K562 (cell line): ENCODE results near the gene ATG10. TPM values are rescaled to one million over a fixed set of nuclear protein-coding genes. Genes with fewer than 3 reads are reported as not detected.
A peak's percentile ranks its signal among the peaks of the same experiment; 100 is the strongest.

Experiments used
- ATAC-seq: fragments of 200-7000 bp; cut with Tn5 transposase; 3 replicates; pipeline ENCODE4 v1.9.1; 2020; ENCODE audit warnings: moderate library complexity
- BruUV-seq: library from RNA; stranded (reverse); fragments of 400-500 nt; replicated peaks from 2 replicates; lab custom pipeline; 2021; lab: Mats Ljungman, UMichigan
- CTCF ChIA-PET: fragments of 300-600 bp; formaldehyde crosslinking; extraction: SDS; loops from one replicate; lab custom pipeline; 2021; ENCODE audit warnings: low intra/inter-chr PET ratio; lab: Yijun Ruan, JAX
- POLR2A ChIA-PET: fragments of 300-600, 350-650 bp; sonication (Branson Sonifier 250); formaldehyde crosslinking; extraction: SDS; loops from one replicate; lab custom pipeline; 2021; ENCODE audit warnings: antibody characterized with exemption, inconsistent platforms; lab: Yijun Ruan, JAX
- DNase-seq, 4 experiments: peaks; one replicate each; pipeline versions ENCODE4 v3.0.0 to v3.0.0-alpha.2; 2011 to 2018; ENCODE audit warnings: low spot score in 3 of 4, mixed read lengths in 3 of 4; ENCODE audit errors: extremely low read depth in 1 of 4
- FAIRE-seq: peaks from 2 replicates; lab custom pipeline; 2011; peaks lifted over from hg19 to GRCh38; lab: Jason Lieb, UNC
- H2AFZ ChIP-seq: 2 replicates; pipeline ENCODE4 v1.6.0; 2011; ENCODE audit warnings: low read depth, low read length, control low read depth, inconsistent platforms
- H3K27ac ChIP-seq: fragments of 200-600 bp; 3 replicates; pipeline ENCODE4 v1.8.0; 2011; ENCODE audit warnings: low read depth, mild to moderate bottlenecking, control low read depth, inconsistent platforms, low read length, moderate library complexity, mixed read lengths; ENCODE audit errors: extremely low read depth
- H3K27me3 ChIP-seq, 2 experiments: fragments of 300-600 bp in 1 of 2; 2 replicates in 1 of 2; 3 replicates in 1 of 2; pipeline versions ENCODE4 v1.6.0 to v1.8.0; 2011; ENCODE audit warnings: inconsistent platforms in 2 of 2, low read length in 2 of 2, mild to moderate bottlenecking in 1 of 2, mixed read lengths in 1 of 2, moderate library complexity in 1 of 2; ENCODE audit not compliant: control insufficient read depth in 2 of 2, insufficient read depth in 2 of 2
- H3K36me3 ChIP-seq: fragments of 300-600 bp; 3 replicates; pipeline ENCODE4 v1.8.0; 2011; ENCODE audit warnings: mild to moderate bottlenecking, low read length, inconsistent platforms; ENCODE audit not compliant: control insufficient read depth, insufficient read depth
- H3K4me1 ChIP-seq, 2 experiments: fragments of 200-600 bp in 1 of 2; replicated peaks in 1 of 2; 2 replicates in 1 of 2; 3 replicates in 1 of 2; pipeline versions ENCODE4 v1.5.1 to v1.8.0; 2011; ENCODE audit warnings: inconsistent platforms in 2 of 2, low read length in 2 of 2, mild to moderate bottlenecking in 1 of 2, mixed read lengths in 1 of 2, moderate library complexity in 1 of 2; ENCODE audit not compliant: control insufficient read depth in 2 of 2, insufficient read depth in 2 of 2
- H3K4me2 ChIP-seq: 2 replicates; pipeline ENCODE4 v1.6.1; 2011; ENCODE audit warnings: low read length, control low read depth, inconsistent platforms, mixed read lengths; ENCODE audit not compliant: insufficient read depth
- H3K4me3 ChIP-seq: fragments of 200-600 bp; sonication (generic), shearing (Covaris generic); 2 replicates; pipeline ENCODE4 v1.5.1; 2016; ENCODE audit warnings: control low read depth, inconsistent platforms
- H3K79me2 ChIP-seq: fragments of 200-600 bp; 3 replicates; pipeline ENCODE4 v1.8.0; 2011; ENCODE audit warnings: low read length, inconsistent platforms; ENCODE audit not compliant: control insufficient read depth, insufficient read depth
- H3K9ac ChIP-seq, 2 experiments: 2 replicates each; pipeline versions ENCODE4 v1.6.0 to v1.6.1; 2011; ENCODE audit warnings: low read depth in 2 of 2, low read length in 2 of 2, control low read depth in 1 of 2, inconsistent platforms in 1 of 2, mild to moderate bottlenecking in 1 of 2, mixed read lengths in 1 of 2; ENCODE audit not compliant: insufficient read depth in 1 of 2
- H3K9me1 ChIP-seq: one replicate; pipeline ENCODE4 v1.6.0; 2011; ENCODE audit warnings: inconsistent platforms, mild to moderate bottlenecking, low read length, moderate library complexity; ENCODE audit not compliant: control insufficient read depth, insufficient read depth
- H3K9me3 ChIP-seq: replicated peaks from 2 replicates; pipeline ENCODE4 v1.5.1; 2011; ENCODE audit warnings: low read depth, low read length, inconsistent platforms; ENCODE audit not compliant: control insufficient read depth, insufficient read depth
- H4K20me1 ChIP-seq: replicated peaks from 2 replicates; pipeline ENCODE4 v1.6.1; 2011; ENCODE audit warnings: low read length, inconsistent platforms, mixed read lengths; ENCODE audit not compliant: control insufficient read depth, insufficient read depth
- FOXP1 ChIP-seq: sonication (generic); formaldehyde crosslinking; IDR thresholded peaks from 2 replicates; pipeline ENCODE4 v1.8.0; 2022; ENCODE audit warnings: mild to moderate bottlenecking, missing genetic modification reagents
- NR2C1 ChIP-seq, 2 experiments: fragments of 450-650 bp; IDR thresholded peaks; 2 replicates each; pipeline ENCODE4 v1.6.1; 2017; ENCODE audit warnings: mild to moderate bottlenecking in 2 of 2, antibody characterized with exemption in 1 of 2, inconsistent platforms in 1 of 2, missing compliant biosample characterization in 1 of 2, missing genetic modification characterization in 1 of 2
- RFX7 ChIP-seq: fragments of 250-450 bp; sonication (Bioruptor Pico); IDR thresholded peaks from 2 replicates; pipeline ENCODE4 v1.5.1; 2021; ENCODE audit warnings: mild to moderate bottlenecking
- SIRT6 ChIP-seq: IDR thresholded peaks from one replicate; pipeline ENCODE4 v1.6.1; 2012; ENCODE audit warnings: low read depth, mild to moderate bottlenecking, control low read depth, inconsistent platforms, low read length, moderate library complexity
- SMAD2 ChIP-seq: fragments of 150-350 bp; IDR thresholded peaks from 2 replicates; pipeline ENCODE4 v1.6.1; 2014; ENCODE audit warnings: low read depth, mild to moderate bottlenecking, low read length
- ZFX ChIP-seq: sonication (generic); formaldehyde crosslinking; IDR thresholded peaks from 2 replicates; pipeline ENCODE4 v1.8.0; 2022; ENCODE audit warnings: mild to moderate bottlenecking, missing genetic modification reagents, moderate library complexity
- ZNF398 ChIP-seq: fragments of 250-450 bp; sonication (Bioruptor Pico); IDR thresholded peaks from 2 replicates; pipeline ENCODE4 v1.8.0; 2021; ENCODE audit warnings: moderate library complexity, mild to moderate bottlenecking, inconsistent platforms
- ZNF507 ChIP-seq: conservative IDR thresholded peaks from 2 replicates; pipeline ENCODE4 v1.6.1; 2017; ENCODE audit warnings: missing genetic modification characterization, missing compliant biosample characterization
- ZNF699 ChIP-seq: fragments of 250-450 bp; sonication (Bioruptor Pico); IDR thresholded peaks from 2 replicates; pipeline ENCODE4 v1.8.0; 2021; ENCODE audit warnings: mild to moderate bottlenecking, moderate library complexity; ENCODE audit not compliant: insufficient replicate concordance
- ZNF707 ChIP-seq: fragments of 250-450 bp; sonication (Bioruptor Pico); conservative IDR thresholded peaks from 2 replicates; pipeline ENCODE4 v1.8.0; 2022; ENCODE audit warnings: inconsistent platforms, mild to moderate bottlenecking, moderate library complexity
- ZNF766 ChIP-seq: fragments of 200-800 bp; sonication (Bioruptor generic); conservative IDR thresholded peaks from 2 replicates; pipeline ENCODE4 v1.6.1; 2016; ENCODE audit warnings: missing genetic modification characterization, missing compliant biosample characterization
- WGBS: fragments of 100-300 bp; shearing (Covaris generic); methylation state at CpG from one replicate; pipeline ENCODE4 v1.1.6; 2016; ENCODE audit warnings: low coverage, mixed read lengths; ENCODE audit not compliant: insufficient coverage; ENCODE audit errors: missing lambda C conversion rate; 5-methylcytosine and 5-hydroxymethylcytosine counted together
- in situ Hi-C: fragments of 300-500 bp; cut with MboI; formaldehyde crosslinking; loops from 4 replicates; pipeline ENCODE4 v1.15.0; 2018; ENCODE audit warnings: inconsistent platforms, mixed read lengths
- intact Hi-C: fragments of 100-400 bp; cut with micrococcal nuclease; formaldehyde crosslinking; loops from 2 replicates; pipeline ENCODE4 v1.14.2; 2022
- polyA plus RNA-seq, 8 experiments: library from polyadenylated mRNA; depleted of rRNA in 4 of 8; stranded (reverse) in 5 of 8; unstranded in 3 of 8; fragments of >200 nt; fragmentation: Nextera tagmentation in 2 of 8; fragmentation: Illumina TruSeq in 1 of 8; extraction: Ambion mirVana in 2 of 8; extraction: Trizol in 1 of 8; gene quantifications; 2 replicates each; pipeline versions ENCODE4 v1.2.1 to v1.2.3, GENCODE V29; 2011 to 2014; ENCODE audit warnings: inconsistent platforms in 1 of 8, missing spikeins in 1 of 8
- total RNA-seq, 7 experiments: library from RNA; depleted of rRNA in 6 of 7; stranded (reverse); fragments of >200 nt in 6 of 7; fragmentation: Illumina TruSeq in 2 of 7; extraction: Trizol in 2 of 7; gene quantifications; 2 replicates each; pipeline versions ENCODE4 v1.2.1 to v1.2.3, GENCODE V29; 2011 to 2021; ENCODE audit warnings: low replicate concordance in 1 of 7
- TF ChIP-seq, protein P1 (sequence below), 2 experiments: fragments of 450-650 bp in 1 of 2; IDR thresholded peaks; 2 replicates each; pipeline ENCODE4 v1.6.1; 2011 to 2017; ENCODE audit warnings: low read depth in 2 of 2, antibody characterized with exemption in 1 of 2, borderline replicate concordance in 1 of 2, low read length in 1 of 2, mild to moderate bottlenecking in 1 of 2, mixed read lengths in 1 of 2; ENCODE audit not compliant: control insufficient read depth in 1 of 2
- TF ChIP-seq, protein P2 (sequence below): fragments of 250-450 bp; sonication (Bioruptor Pico); IDR thresholded peaks from 2 replicates; pipeline ENCODE4 v1.8.0; 2022; ENCODE audit warnings: moderate library complexity, mild to moderate bottlenecking, inconsistent platforms
- TF ChIP-seq, protein P3 (sequence below), 2 experiments: fragments of 450-650 bp; conservative IDR thresholded peaks; 2 replicates each; pipeline ENCODE4 v1.6.1; 2017; ENCODE audit warnings: mild to moderate bottlenecking in 2 of 2, moderate library complexity in 2 of 2

The ATG10 gene
- total and polyA plus RNA-seq, 9 of the 15 experiments (the other 6 are each of a cell fraction or from before 2014, with no cell fraction given), result 7.0 to 18.8 (median 14.6) TPM

- TF ChIP-seq, protein P1, sequence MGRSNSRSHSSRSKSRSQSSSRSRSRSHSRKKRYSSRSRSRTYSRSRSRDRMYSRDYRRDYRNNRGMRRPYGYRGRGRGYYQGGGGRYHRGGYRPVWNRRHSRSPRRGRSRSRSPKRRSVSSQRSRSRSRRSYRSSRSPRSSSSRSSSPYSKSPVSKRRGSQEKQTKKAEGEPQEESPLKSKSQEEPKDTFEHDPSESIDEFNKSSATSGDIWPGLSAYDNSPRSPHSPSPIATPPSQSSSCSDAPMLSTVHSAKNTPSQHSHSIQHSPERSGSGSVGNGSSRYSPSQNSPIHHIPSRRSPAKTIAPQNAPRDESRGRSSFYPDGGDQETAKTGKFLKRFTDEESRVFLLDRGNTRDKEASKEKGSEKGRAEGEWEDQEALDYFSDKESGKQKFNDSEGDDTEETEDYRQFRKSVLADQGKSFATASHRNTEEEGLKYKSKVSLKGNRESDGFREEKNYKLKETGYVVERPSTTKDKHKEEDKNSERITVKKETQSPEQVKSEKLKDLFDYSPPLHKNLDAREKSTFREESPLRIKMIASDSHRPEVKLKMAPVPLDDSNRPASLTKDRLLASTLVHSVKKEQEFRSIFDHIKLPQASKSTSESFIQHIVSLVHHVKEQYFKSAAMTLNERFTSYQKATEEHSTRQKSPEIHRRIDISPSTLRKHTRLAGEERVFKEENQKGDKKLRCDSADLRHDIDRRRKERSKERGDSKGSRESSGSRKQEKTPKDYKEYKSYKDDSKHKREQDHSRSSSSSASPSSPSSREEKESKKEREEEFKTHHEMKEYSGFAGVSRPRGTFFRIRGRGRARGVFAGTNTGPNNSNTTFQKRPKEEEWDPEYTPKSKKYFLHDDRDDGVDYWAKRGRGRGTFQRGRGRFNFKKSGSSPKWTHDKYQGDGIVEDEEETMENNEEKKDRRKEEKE (IDR thresholded peaks at IDR 0.05; ENCODE audit: borderline replicate concordance in 1 of 2, control insufficient read depth in 1 of 2, low read depth in 2 of 2, low read length in 1 of 2), result no peak
- TF ChIP-seq, all 486 proteins: peak for 9
Observed at GRCh38 chr5:81925009-81925408, 46.8 kb upstream of the ATG10 start (continued).

GRCh38 chr5:81925981-81926380 lies 45.8 kb upstream of the ATG10 start:
- ATAC-seq (peak; percentile 46; the same call in 1 of the 3 replicates), DNase-seq (no peak), FAIRE-seq (no peak)
- Histone ChIP-seq H3K9me1 (no peaks in the 10 kb centered on the region), H3K9ac (no peak overlapping the region), H3K36me3 (no peaks in the 10 kb centered on the region), H3K4me1 (peaks cover 0 to 5% of the 10 kb centered on the region in 2 experiments; a peak in 1 of 5 replicates), H3K27me3 (no peaks in the 10 kb centered on the region), H3K4me2 (no peak overlapping the region), H3K79me2 (no peaks in the 10 kb centered on the region), H3K27ac (no peak overlapping the region), H3K4me3 (no peak overlapping the region), H2AFZ (peak overlapping the region; percentile 65), H4K20me1 (no peaks in the 10 kb centered on the region), H3K9me3 (no peaks in the 10 kb centered on the region)
- WGBS, result 46% methylated on average over 7 of the region's 7 CpGs
- ChIA-PET CTCF (no interaction called here), POLR2A (no interaction called here)
- intact Hi-C loops (no loop called here), in situ Hi-C loops (no loop called here)
- no TSS peak for BruUV-seq
- TF ChIP-seq, protein P2, sequence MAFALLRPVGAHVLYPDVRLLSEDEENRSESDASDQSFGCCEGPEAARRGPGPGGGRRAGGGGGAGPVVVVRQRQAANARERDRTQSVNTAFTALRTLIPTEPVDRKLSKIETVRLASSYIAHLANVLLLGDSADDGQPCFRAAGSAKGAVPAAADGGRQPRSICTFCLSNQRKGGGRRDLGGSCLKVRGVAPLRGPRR (CRISPR knock-in tag), result no peak
- TF ChIP-seq, protein P3, sequence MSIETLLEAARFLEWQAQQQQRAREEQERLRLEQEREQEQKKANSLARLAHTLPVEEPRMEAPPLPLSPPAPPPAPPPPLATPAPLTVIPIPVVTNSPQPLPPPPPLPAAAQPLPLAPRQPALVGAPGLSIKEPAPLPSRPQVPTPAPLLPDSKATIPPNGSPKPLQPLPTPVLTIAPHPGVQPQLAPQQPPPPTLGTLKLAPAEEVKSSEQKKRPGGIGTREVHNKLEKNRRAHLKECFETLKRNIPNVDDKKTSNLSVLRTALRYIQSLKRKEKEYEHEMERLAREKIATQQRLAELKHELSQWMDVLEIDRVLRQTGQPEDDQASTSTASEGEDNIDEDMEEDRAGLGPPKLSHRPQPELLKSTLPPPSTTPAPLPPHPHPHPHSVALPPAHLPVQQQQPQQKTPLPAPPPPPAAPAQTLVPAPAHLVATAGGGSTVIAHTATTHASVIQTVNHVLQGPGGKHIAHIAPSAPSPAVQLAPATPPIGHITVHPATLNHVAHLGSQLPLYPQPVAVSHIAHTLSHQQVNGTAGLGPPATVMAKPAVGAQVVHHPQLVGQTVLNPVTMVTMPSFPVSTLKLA (conservative IDR thresholded peaks at IDR 0.05), result no peak
- TF ChIP-seq ZNF766 (CRISPR knock-in tag) (no peak), SIRT6 (no peak), FOXP1 (CRISPR knock-in tag) (no peak), ZFX (CRISPR knock-in tag) (no peak), SMAD2 (no peak), ZNF507 (no peak), ZNF398 (CRISPR knock-in tag) (no peak), ZNF707 (CRISPR knock-in tag) (no peak), NR2C1 (IDR thresholded peaks at IDR 0.05) (no peak), NR2C1 (tag; IDR thresholded peaks at IDR 0.05) (no peak), ZNF699 (CRISPR knock-in tag) (no peak), RFX7 (no peak)
